T-helper 1 cell treated with Interleukin-12 subunit alpha and Interleukin-12 subunit beta and Interleukin-4 antibody, amounts not matched to agents 30 ng/mL and 1 ng/mL, for 36 hours (primary cell): ENCODE results near the gene MYO1A. TPM values are rescaled to one million over a fixed set of nuclear protein-coding genes. Genes with fewer than 3 reads are reported as not detected.

Source experiments
- intact Hi-C: fragments of 100-400 bp; cut with micrococcal nuclease; formaldehyde crosslinking; loops from one replicate; pipeline ENCODE4 v1.15.1; 2024
- total RNA-seq: library from RNA; stranded (reverse); gene quantifications from 2 replicates; pipeline ENCODE4 v1.2.3, GENCODE V29; 2022

Gene MYO1A
- 1.4 and 1.5 TPM in 2 replicates for total RNA-seq

DNA sequence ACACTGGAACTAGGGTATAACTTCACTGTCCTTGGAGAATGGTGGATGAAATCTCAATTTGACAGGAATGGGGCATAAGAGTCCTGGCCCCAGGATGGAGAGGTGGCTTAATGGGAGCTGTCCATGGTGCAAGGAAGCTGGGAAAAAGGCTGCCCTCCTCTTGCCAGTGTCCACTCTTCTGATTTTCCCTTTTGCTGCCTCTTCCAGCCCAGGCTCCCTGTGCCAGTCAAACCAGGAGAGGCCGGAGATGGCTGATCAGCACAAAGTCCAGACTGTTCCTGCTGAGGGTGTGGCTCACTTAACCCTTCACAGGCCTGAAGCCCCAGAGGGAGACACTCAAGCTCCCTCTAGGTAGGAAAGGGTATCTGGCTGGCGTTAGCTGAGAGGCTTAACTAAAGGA lies at the start of gene MYO1A:
MYO1A (minus strand) TSS at position 240 of the 400 bp plus-strand sequence. CDS start 1,806 bp downstream, outside the sequence.
- intact Hi-C loops: no loop called here

DNA sequence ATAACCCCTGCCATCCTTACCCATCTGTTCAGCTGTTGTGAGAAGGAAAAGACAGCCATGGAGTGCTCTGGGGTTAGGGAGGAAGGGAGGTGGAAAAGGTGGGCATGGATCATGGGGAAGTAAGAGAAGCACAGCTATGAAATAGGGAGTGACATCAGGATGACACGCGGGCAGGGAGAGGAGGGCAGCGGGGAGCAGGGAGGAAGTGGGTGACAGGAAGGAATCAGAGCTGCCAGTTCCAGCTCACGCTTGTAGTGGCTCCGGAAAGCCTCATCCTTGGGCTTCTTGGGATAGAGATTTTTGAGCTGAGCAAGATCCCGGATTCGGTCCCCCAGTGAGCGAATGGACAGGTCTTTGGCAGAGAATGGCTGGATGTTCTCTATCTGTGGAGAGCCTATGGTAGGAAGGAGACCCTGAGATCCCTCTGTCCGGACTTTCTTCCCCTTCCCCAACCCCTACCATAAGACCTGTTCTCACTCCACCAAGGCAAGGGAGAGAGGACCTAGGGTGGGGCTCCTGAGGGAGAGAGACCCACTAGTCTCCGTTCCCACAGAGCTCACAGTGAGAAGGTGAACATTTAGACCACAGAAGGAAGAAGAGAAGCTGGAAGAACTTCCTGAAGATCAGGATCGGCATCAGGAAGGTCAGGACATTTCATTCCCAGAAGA lies 49.3 kb upstream of the MYO1A start:
- intact Hi-C loops: no loop called here

DNA sequence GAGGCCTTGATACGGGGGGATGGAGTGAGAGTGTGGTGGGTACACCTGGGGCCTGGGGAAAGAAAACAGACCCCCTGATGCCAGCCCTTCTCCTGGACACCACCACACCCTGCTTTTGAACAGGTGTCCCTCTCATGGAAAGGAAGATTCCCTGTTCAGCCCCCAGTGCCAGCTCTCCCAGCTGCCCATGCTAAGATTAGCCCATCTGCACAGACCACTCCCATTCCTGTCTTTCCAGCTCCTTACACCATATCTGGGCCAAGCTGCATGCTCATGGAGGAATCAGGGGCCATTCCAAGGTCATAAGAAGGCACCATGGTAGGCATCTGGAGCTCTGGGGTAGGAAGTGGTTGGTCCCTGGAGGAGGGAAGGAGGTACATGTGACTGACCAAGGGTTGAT lies 48.6 kb upstream of the MYO1A start:
- intact Hi-C loops: no loop called here

DNA sequence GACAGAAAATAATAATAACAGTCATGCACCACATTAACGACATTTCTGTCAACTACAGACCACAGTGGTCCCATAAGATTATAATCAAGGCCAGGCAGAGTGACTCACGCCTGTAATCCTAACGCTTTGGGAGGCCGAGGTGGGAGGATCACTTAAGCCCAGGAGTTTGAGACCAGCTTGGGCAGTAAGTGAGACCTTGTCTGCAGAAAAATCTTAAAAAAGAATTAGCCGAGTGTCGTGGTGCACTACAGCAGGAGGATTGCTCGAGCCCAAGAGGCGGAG lies 47.6 kb upstream of the MYO1A start:
- intact Hi-C loops: no loop called here

DNA sequence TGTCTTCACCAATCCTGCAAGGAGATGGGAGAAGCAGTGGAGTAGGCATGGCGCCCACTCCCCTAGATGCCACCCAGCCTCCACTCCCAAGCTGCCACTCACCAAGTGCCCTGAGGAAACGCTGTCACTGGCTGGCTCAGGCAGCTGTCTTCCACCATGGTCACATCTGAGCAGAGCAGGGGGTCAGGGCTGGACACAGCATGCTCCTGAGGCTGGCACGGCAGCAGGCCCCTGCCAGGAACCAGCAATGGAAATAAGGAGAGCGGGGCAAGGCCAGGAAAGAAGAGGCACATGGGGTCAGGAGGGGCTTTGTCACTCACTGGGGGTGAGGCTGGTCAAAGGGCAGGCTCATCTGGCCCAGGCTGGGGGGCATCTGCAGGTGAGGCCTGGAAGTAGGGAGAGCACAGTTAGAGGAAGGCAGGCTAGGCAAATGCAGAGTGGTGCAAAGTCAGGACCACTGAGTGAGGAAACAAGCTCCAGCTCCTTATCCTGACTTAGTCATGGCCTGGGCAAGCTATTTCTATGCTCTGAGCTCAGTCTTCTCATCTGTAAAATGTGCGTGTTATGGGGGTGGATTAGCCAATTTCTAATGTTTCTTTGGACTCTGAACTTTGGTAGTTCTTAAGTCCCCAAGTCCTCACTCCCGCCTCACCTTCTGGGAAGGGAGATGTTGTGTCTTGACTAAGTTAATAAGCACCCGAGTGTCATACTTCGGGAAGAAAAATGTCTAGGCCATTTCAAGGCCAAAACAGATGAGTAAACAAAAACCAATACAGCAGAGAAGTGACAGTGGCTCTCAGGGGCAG lies 47.0 kb upstream of the MYO1A start:
- intact Hi-C loops: no loop called here

DNA sequence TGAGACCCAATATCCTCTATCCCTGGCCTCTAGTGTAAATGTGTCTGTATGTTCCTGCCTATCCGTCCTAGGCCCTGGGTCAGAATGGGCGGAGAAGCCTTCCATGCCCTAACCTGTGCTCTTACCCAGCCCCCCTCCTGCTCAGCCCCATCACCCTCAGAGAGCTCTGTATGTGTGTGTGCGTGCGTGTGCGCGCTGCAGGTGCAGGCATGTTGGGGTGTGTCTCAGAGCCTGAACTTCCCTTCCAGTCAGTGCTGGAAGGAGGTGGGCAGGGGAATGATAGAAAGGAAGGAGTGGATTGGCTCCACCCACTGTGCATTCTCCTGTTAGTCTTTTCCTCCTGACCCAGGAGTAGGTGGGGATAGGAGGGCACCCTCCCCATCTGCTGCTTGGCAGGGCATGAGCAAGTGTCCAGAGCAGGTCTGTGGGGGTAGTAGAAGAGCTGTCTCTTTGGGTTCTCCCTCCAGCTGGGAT lies 46.2 kb upstream of the MYO1A start:
- intact Hi-C loops: no loop called here

DNA sequence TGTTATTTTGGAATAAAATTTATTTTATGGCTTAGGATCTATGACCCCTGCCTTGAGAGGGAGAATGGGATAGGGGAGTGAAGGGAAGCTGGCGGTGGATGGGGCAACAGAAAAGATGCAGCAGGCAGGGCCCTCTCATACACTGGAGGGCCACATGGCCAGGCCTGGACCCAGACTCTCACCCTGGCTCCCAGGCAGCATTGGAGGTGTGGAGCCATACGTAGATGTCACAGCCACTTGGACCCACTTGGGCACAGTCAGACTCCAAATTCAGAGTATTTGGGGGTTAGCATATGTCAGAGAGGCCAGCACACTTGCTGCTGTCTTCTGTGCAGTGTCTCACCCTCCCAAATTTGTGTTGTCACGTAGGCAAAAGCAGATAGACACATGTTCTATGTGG lies 45.5 kb upstream of the MYO1A start:
- intact Hi-C loops: no loop called here

DNA sequence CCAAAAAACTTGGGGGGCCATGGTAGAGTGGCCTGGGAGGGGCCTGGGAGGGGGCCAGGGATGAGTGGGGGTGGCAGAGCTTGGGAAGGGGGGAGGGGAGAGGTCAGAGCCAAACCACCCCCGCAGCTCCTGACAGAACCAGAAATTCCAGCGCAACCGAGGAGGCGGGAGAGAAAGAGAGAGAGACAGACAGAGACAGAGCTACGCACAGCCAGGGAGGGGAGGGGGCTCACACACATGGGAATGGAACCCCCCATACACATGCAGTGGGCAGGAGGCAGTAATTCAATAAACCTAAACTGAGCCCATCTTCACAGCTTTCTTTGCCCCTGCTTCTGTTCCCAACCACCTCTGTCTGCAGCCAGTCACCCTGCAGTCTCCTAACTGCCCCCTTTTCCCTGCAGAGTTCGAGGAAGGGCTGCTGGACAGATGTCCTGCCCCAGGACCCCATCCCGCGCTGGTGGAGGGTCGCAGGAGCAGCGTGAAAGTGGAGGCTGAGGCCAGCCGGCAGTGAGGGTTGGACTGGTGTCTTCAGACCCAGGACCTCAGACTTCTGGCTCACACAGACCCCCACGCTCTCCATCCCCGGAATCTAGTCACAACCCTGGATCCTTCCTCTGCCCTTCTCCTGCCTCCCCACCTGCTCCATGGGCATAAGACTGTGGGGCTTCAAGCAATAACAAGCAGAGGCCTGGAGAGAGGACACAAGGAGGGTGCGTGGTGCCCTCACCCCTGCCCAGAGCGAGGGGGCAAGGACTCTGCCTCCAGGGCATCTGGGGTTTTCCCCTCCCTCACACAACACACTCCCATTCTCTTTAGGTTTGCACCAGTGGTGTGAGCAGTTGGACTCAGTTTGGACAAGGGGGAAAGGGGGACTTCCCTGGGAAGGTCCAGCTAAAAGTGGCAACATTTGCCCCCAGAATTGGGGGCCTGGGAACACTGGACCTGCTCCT lies 44.6 kb upstream of the MYO1A start:
- intact Hi-C loops: no loop called here

DNA sequence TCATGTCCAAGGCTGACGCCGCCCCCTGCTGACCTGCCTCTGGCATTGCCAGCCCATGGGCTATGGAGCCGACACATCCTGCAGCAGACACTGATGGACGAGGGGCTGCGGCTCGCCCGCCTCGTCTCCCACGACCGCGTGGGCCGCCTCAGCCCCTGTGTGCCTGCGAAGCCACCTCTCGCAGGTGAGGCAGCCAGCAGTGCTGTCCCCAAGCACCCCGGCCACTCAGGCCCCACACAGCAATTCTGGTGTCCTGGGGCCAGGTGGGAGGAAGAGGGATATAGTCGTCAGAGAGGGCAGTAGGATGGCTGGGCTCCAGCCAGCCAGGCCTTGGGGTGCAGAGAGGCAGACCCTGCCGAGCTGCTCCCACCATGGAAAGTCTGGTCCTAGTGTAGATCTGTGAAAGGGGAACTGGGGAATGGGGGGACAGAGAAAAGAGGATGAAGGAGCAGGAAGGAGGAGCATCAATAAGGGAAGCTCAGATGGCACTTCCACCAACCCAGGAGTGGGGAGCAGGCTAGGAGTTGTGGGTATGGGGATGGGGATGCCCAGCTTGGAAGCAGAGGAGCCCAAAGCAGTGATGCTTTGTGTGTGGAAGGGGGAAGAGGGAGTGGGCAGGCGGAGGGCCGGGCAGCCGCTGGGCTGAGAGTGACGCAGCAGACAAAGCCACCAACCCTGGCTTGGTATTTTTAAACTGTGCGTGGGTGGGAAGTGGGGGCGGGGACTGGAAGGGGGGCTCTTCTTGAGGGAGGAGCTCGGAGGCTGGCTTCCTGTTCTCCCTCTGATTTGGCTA lies 43.7 kb upstream of the MYO1A start:
- intact Hi-C loops: loop anchor here (1.0 kb wide), 1 partner anchor 24 kb away; no protein-coding TSS in a partner anchor

DNA sequence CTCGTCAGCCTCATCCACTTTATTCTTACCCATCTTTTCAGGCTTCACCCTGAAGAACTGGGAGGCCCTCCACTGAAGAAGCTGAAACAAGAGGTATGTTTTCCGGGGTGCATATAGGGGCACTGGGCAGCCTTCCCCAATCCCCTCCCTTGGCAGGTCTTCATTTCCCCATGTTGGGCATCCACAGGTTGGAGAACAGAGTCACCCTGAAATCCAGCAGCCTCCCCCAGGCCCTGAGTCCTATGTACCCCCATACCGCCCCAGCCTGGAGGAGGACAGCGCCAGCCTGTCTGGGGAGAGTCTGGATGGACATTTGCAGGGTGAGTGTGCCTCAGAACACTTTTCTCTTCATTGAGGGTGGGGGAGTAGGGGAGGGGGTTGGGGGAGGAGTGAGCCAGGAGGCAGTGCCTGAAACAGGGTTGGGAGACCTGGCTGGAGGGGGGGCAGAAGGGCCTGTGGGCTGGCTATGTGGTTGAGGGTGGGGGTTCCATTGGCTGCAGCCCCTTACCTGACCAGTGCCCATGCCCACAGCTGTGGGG lies 43.0 kb upstream of the MYO1A start:
- intact Hi-C loops: loop anchor here (1.0 kb wide), 1 partner anchor 24 kb away; no protein-coding TSS in a partner anchor

DNA sequence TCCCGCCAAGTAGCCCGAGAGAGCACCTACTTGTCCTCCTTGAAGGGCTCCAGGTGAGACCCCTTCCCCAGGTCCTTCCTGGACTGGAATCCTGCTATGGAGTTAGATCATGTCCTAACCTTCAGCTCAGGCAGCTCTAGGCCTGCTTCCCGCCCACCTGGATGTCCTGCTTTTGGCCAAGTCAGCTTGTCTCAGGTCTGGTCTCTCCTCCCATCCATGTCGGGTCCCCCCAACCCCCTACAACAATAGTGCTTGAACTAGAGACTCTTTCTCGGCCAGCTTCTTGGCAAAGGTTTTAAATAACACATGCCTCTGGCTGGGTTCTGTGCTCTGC lies 42.6 kb upstream of the MYO1A start:
- intact Hi-C loops: no loop called here

DNA sequence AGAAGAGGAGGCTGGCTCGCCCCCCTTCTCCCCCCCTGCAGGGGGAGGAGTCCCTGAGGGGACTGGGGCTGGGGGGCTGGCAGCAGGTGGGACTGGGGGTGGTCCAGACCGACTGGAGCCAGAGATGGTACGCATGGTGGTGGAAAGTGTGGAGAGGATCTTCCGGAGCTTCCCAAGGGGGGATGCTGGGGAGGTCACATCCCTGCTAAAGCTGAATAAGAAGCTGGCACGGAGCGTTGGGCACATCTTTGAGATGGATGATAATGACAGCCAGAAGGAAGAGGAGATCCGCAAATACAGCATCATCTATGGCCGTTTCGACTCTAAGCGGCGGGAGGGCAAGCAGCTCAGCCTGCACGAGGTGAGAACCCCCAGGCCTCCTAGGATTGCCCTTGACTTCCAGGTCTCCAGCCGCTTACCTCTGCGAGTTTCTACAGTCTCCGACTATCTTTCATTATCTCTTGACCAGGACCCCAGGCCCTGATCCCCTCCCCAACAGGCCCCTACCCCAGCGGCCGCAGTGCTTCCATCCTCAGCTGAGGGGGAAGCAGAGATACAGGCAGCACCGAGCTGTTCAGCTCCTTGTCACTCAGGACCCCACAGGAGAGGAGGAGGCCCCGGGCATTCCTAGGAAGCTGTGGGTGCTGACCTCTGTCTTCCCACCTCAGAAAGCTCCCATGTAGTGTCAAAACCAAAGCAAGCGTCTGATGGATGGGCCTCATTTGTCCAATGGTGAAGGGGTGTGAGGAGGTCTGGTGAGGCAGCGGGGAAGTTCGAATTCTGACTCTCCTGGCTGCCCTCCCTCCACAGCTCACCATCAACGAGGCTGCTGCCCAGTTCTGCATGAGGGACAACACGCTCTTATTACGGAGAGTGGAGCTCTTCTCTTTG lies 42.0 kb upstream of the MYO1A start:
- intact Hi-C loops: no loop called here

DNA sequence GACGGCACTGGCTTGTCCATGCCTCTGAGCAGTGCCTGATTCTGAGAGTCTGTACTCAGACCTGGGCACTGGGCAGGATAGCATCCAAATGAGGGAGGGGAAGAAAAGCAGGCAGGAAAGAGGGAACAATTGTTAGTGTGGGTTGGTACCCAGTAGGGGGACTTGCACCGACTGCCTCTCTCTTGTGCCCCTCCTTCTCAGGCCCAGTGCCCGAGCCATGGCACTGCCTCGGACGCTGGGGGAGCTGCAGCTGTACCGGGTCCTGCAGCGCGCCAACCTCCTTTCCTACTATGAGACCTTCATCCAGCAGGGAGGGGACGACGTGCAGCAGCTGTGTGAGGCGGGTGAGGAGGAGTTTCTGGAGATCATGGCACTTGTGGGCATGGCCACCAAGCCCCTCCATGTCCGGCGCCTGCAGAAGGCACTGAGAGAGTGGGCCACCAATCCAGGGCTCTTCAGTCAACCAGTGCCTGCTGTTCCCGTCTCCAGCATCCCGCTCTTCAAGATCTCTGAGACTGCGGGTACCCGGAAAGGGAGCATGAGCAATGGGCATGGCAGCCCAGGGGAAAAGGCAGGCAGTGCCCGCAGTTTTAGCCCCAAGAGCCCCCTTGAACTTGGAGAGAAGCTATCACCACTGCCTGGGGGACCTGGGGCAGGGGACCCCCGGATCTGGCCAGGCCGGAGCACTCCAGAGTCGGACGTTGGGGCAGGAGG lies 41.2 kb upstream of the MYO1A start:
- intact Hi-C loops: no loop called here

DNA sequence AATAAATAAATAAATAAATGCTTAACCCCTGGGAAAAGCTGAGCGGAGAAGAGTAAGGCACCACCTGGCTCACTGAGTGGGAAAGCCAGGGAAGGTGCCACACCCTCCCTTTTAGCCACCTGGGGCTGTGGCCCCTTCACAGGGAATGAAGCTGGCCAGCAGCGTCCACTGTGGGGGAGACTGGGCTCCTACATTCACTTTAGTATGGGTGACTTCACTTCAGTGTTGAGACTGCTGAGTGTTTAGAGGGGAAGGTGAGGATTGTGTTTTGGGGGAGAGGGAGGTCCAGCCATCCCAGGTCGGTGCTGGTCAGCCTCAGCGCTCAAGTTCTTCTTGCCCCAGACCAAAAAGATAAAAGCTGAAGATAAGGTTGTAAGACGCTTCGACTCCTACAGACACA lies 40.6 kb upstream of the MYO1A start:
- intact Hi-C loops: no loop called here

DNA sequence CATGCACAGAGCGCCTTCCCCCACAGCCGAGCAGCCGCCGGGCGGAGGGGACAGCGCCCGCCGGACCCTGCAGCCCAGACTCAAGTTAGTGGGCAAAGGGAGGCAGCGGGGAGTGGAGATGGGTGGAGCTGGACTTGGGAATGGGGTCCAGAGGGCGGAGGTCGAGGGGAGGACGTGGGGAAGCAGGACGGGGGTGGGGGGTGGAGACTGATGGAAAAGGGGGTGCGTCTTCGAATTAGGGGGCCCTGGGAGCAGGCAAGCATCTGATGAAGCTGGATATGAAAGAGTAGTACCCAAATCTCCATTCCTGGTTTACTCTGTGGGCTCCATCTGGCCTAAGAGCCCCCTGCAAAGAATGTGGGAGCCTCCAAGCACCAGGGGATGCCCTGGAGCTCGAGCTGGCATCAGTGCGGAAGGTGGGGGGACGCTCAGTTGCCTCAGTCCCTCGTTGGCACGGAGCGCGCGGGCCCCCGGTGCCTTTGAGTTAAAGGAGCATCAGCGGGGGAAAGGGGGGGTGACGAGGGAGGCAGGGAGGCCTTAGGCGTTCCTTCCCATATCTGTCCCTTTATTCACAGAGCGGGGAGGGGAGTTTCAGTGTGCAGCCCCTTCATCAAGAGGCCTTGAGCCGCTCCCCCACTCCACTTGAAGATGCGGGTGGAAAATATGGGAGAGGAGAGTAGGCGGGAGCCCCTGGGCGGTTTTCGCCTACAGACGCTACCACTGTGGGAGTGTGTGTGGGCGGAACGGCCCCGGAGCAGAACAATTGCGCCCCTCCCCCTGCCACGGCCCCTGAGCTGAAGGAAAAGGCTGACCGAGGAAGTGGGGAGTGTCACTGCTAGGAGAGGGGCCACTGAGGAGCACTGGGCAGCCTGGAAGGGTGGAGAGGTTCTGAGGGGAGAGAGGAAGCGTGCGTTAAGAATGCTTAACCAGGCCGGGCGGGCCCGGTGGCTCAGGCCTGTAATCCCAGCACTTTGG lies 39.6 kb upstream of the MYO1A start:
- intact Hi-C loops: loop anchor here (1.0 to 10.0 kb wide), 8 partner anchors 153 to 1162 kb away; partner anchors contain the start of genes ATP23, NABP2, PYM1 and RNF41

DNA sequence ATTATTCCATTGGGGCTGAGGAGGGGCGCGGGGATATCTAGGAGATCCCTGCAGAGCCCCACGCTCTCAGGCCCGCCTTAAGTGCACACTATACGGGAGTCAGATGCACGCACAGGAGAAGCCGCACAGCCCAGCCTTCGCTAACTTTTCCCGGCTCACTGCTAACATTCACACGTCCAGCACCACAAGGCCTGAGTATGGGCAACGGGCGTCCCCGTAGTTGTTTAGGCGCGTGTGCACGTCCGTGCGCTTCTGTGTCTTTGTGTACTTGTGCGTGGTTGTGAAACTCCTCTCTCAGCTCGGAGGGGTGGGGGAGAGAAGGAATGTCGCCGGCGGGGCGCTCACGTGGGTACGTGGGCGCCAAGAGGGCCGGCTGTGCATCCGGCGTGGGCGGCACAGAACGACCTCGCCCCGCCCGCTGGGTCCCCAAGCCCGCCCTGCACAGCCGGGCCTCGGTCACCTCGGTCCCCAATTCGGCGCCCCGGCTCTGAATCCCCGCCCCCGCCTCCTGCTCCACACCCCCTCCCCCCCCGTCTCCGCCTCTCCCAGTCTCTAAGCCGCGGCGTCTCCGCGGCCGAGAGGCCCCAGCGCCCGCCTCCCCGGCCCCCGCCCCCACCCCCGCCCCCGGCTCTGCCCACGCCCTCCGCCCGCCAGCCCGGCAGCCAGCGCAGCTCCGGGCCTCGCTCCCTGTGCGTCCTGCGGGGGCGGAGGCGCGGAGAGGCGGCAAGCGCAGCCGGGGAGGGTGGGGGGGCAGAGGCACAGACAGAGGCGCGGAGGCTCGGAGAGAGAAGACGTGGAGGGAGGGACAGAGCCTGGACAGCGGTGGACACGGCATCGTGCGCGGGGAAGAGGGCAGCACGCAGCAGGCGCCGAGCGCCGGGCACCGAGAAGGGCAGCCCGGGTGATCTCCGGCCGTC lies 38.7 kb upstream of the MYO1A start, which contains the start of gene NAB2:
NAB2 (plus strand) TSS at position 761 of the 917 bp plus-strand sequence. CDS start 158 bp downstream, outside the sequence.
- intact Hi-C loops: loop anchor here (1.0 to 10.0 kb wide), 13 partner anchors 10 to 1161 kb away; partner anchors contain the start of genes ATP23, NABP2, NEMP1 and PTGES3
